Limb (tissue), 2 donors: Measurements from ENCODE around the gene CAPN2.
A peak's percentile ranks its signal among the peaks of the same experiment; 100 is the strongest.
"Not testable (repeated sequence)": the region's sequence is repeated elsewhere in the genome, so short reads cannot be mapped to it uniquely, and the experiment has no call there.

ENCODE experiments used
- DNase-seq, 2 donors: peaks; one replicate each; pipeline ENCODE4 v3.0.0-alpha.2; 2016; ENCODE audit errors: extremely low spot score in 2 of 2

CAPN2 gene

DNA sequence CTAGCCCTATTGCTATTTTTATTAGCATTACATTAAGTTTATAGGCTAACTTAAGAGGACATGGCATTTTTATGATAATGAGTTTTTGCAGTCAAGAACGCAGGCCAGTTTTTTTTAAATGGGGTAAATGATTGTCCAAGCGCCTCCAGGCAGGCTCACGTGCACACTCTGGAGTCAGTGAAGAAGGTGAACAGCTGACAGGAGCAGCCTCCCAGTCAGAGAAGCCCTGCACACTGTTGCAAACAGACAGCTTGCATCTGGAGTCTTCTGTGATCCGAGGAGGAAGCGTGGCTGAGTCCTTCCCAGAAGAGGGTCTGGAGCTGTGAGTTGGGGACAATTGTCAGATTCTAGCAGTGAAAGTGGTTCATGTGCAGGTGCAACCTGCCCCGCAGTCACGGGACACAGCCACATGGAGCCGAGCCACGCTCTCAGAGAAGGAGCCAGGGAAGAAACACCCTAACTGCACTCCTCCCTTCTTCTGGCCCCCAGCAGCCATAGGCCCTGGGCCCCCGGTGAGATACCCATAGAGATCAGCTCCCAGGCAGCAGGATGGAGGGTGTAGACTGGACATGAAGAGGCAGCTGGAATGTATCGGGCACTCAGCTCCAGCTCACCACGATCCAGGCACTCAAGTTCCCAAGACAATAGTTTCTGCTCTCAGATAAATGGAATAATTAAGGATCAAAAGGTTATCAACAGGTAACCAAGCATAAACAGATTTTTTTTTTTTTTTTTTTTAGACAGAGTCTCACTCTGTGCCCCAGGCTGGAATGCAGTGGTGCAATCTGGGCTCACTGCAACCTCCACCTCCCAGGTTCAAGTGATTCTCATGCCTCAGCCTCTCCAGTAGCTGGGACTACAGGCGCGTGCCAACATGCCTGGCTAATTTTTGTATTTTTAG is 26.4 kb downstream of the CAPN2 start:
- DNase-seq, result peak in 1 of 2 donors; percentile 29

DNA sequence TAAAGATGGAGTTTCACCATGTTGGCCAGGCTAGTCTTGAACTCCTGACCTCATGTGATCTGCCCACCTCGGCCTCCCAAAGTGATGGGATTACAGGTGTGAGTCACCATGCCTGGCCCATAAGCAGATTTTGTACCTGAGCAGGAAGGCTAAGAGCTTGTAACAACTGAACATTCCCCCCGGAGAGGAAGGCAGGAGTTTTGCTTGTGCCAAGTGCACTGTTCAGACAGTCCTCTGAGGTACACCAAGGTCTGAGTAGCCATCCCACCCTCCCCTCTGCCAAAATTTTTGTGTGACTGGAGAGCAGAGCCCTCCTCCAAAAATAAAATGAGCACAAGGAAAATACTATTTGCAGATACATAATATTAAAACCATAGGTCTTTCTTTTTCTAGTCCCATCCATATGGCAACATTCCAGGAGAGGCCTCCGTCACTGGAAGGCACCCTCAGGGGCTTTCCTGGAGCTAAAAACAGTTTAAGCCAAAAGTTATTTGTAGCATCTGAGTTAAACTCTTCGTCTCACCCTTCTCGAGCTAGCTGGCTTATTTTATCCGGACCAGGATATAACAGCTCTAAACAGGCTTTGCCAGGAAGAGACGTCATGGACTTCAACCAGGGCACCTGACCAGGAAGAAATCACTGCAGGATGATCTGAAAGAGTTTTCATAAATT is 27.2 kb downstream of the CAPN2 start:
- peak in 1 of 2 donors; percentile 42 for DNase-seq

GRCh38 chr1:223740038-223740736 is 27.8 kb downstream of the CAPN2 start:
- DNase-seq, result not testable (repeated sequence)

- DNase-seq, result no peak
These were observed 29.5 kb downstream of the CAPN2 start for GRCh38 chr1:223741861-223742260.

GRCh38 chr1:223742856-223743517 is 30.6 kb downstream of the CAPN2 start:
- no peak for DNase-seq

DNA sequence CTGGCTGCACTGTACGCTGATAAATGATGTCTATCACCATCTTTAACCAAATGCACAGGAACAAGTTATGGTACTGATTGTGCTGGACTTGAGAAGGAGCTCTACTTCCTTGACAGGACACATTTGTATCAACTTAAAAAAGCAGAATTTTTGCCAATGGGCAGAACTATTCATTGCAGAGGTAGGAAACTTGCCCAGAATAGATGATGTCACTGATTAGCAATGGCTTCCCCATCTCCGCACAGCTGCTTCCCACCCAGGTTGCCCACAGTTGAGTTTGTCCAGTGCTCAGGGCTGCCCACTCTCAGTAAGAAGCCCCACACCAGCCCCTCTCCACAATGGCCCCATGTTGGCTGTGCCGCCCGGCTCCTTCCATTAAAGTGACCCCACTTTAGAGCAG is 33.4 kb downstream of the CAPN2 start:
- no peak for DNase-seq

- DNase-seq, result no peak
These were observed 35.5 kb downstream of the CAPN2 start for GRCh38 chr1:223747838-223748335.

- no peak for DNase-seq
These were observed 36.0 kb downstream of the CAPN2 start for GRCh38 chr1:223748405-223748772.

GRCh38 chr1:223748773-223749733 is 36.7 kb downstream of the CAPN2 start:
- DNase-seq, result peak; percentile 67 to 83

DNA sequence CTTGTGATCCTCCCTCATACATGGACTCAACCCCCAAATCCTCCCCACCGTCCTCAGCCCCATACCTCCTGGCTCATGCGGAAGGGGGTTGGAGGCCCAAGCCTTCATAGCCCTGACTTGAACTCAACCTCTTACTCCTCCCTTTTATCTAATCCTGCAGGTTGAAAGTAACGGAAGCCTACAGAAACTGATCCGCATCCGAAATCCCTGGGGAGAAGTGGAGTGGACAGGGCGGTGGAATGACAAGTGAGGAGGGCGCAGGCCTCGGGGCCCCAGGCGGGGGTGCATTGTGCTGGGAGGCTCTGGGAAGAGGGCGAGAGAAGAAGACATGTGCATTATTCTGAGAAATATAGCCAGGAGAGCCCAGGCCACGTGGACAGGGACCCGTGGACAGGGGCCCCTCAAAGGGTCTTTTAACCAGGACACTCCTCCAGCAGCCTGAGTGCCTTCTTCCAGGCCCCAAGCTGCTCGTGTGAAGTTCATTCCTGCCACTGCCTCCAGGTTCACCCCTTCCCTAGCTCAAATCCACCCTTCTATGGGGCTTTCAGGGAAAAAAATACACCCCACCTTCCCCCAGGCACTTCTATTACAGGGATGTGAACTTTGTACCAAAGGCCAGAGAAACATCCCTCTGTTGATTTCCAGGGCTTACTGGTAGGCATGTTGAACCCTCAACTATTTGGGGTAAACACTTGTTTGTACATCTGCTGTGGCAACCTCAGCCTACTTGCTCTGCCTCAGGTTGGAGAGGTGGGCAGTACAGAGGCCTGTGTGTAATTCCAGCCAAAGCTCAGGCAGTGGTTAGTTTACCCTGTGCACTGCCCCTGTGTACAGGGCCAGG is 38.6 kb downstream of the CAPN2 start:
- DNase-seq, result no peak

DNA sequence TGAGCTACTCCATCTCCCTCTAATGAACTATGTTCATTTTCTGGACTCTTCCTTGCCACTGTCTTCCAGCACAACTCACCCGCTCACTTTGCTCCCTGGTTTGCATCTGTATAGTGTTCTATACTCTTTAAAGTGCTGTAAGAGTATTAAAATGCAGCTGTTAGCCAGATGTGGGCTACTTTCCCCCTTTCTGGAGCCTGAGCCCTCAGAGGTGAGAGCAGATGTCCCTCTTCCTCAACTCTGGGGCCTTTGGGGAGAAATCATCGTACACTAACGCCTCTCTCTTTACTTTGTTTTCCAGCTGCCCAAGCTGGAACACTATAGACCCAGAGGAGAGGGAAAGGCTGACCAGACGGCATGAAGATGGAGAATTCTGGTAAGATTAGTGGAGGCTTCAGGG is 39.4 kb downstream of the CAPN2 start:
- peak in 1 of 2 donors; percentile 8 for DNase-seq

GRCh38 chr1:223752721-223753515 is 40.6 kb downstream of the CAPN2 start:
- DNase-seq, result no peak

- DNase-seq, result no peak
These were observed 42.5 kb downstream of the CAPN2 start for GRCh38 chr1:223754681-223755431.

GRCh38 chr1:223755432-223755792 is 43.1 kb downstream of the CAPN2 start:
- no peak for DNase-seq

GRCh38 chr1:223755992-223756775 is 43.8 kb downstream of the CAPN2 start:
- no peak for DNase-seq

- no peak for DNase-seq
These were observed 44.7 kb downstream of the CAPN2 start for GRCh38 chr1:223756806-223757700.
